HL-60 (cell line): Measurements from ENCODE around the gene PITX1.

Experiments
- DNase-seq, 2 experiments: peaks; one replicate each; pipeline ENCODE4 v3.0.0-alpha.2; 2010 to 2020; ENCODE audit warnings: low read depth in 1 of 2, low spot score in 1 of 2
- H3K27ac ChIP-seq: fragments of 250-450 bp; sonication (Bioruptor Pico); replicated peaks from 2 replicates; pipeline ENCODE4 v1.5.1; 2020; ENCODE audit warnings: mild to moderate bottlenecking, moderate library complexity
- H3K27me3 ChIP-seq: fragments of 250-450 bp; sonication (Bioruptor Pico); 2 replicates; pipeline ENCODE4 v1.5.1; 2021; ENCODE audit warnings: mild to moderate bottlenecking, moderate library complexity; ENCODE audit not compliant: insufficient read depth, poor library complexity, severe bottlenecking
- H3K4me3 ChIP-seq: replicated peaks from 2 replicates; pipeline ENCODE4 v1.5.1; 2011; ENCODE audit warnings: mild to moderate bottlenecking, control low read depth, low read length; ENCODE audit not compliant: insufficient read depth
- GABPA ChIP-seq: IDR thresholded peaks from 2 replicates; pipeline ENCODE4 v1.6.1; 2012; ENCODE audit warnings: low read depth
- POLR2AphosphoS5 ChIP-seq: IDR thresholded peaks from 2 replicates; pipeline ENCODE4 v1.6.1; 2012; ENCODE audit warnings: low read depth
- SPI1 ChIP-seq: IDR thresholded peaks from 2 replicates; pipeline ENCODE4 v1.6.1; 2012; ENCODE audit warnings: low read depth, mild to moderate bottlenecking, borderline replicate concordance
- TF ChIP-seq, protein P1 (sequence below): IDR thresholded peaks from 2 replicates; pipeline ENCODE4 v1.6.1; 2012; ENCODE audit warnings: low read depth; ENCODE audit not compliant: insufficient replicate concordance
- TF ChIP-seq, protein P2 (sequence below): IDR thresholded peaks from one replicate; pipeline ENCODE4 v1.5.1; 2011; ENCODE audit warnings: low read length, control low read depth, inconsistent platforms; ENCODE audit not compliant: insufficient read depth

Gene PITX1

DNA sequence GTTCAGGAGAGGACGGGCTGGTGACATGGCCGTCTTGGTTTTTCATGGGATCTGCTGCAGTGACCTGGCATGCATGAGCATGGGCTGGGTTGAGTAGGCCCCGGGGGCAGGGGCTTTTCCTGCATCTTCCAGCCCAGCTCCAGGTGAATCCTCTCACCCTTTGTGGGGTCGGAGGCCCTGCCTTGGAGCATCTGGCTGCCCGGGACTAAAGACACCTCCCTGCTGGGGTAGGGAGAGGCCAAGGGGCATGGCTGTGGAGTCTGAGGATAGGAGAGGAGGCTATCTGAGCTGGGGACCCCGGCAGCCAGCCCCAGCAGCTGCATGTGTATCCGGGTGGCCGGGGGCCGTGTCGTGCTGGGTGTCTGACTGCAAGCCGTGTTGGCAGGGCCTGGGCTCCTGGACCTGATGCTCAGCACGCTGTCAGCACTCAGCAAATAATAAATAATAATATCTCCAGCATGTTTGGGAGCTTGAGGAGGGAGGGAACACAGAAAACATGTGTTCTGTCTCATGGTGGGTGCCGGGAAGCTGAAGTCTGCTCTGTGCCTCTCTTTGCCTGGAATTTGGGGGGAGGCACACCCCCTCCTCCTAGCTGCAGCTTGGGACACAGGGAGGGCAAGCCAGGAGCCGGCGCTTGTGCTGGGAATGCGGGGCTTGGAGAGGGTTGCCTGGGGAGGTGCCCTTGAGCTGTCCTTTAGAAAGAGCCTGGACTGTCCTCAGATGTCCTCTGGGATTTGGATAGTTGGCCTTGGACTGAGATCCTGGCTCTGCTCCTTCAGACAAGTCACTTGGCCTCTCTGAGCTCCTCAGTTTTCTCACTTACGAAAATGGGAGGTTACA, 28.4 kb upstream of the PITX1 start:
- Histone ChIP-seq H3K4me3 (no peak overlapping the region), H3K27me3 (no peaks in the 10 kb centered on the region), H3K27ac (no peak overlapping the region)
- TF ChIP-seq, protein P1, sequence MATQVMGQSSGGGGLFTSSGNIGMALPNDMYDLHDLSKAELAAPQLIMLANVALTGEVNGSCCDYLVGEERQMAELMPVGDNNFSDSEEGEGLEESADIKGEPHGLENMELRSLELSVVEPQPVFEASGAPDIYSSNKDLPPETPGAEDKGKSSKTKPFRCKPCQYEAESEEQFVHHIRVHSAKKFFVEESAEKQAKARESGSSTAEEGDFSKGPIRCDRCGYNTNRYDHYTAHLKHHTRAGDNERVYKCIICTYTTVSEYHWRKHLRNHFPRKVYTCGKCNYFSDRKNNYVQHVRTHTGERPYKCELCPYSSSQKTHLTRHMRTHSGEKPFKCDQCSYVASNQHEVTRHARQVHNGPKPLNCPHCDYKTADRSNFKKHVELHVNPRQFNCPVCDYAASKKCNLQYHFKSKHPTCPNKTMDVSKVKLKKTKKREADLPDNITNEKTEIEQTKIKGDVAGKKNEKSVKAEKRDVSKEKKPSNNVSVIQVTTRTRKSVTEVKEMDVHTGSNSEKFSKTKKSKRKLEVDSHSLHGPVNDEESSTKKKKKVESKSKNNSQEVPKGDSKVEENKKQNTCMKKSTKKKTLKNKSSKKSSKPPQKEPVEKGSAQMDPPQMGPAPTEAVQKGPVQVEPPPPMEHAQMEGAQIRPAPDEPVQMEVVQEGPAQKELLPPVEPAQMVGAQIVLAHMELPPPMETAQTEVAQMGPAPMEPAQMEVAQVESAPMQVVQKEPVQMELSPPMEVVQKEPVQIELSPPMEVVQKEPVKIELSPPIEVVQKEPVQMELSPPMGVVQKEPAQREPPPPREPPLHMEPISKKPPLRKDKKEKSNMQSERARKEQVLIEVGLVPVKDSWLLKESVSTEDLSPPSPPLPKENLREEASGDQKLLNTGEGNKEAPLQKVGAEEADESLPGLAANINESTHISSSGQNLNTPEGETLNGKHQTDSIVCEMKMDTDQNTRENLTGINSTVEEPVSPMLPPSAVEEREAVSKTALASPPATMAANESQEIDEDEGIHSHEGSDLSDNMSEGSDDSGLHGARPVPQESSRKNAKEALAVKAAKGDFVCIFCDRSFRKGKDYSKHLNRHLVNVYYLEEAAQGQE, result no peak
- TF ChIP-seq SPI1 (no peak), POLR2AphosphoS5 (no peak), GABPA (no peak)
- TF ChIP-seq, protein P2, sequence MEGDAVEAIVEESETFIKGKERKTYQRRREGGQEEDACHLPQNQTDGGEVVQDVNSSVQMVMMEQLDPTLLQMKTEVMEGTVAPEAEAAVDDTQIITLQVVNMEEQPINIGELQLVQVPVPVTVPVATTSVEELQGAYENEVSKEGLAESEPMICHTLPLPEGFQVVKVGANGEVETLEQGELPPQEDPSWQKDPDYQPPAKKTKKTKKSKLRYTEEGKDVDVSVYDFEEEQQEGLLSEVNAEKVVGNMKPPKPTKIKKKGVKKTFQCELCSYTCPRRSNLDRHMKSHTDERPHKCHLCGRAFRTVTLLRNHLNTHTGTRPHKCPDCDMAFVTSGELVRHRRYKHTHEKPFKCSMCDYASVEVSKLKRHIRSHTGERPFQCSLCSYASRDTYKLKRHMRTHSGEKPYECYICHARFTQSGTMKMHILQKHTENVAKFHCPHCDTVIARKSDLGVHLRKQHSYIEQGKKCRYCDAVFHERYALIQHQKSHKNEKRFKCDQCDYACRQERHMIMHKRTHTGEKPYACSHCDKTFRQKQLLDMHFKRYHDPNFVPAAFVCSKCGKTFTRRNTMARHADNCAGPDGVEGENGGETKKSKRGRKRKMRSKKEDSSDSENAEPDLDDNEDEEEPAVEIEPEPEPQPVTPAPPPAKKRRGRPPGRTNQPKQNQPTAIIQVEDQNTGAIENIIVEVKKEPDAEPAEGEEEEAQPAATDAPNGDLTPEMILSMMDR, result no peak
- no peak for DNase-seq

DNA sequence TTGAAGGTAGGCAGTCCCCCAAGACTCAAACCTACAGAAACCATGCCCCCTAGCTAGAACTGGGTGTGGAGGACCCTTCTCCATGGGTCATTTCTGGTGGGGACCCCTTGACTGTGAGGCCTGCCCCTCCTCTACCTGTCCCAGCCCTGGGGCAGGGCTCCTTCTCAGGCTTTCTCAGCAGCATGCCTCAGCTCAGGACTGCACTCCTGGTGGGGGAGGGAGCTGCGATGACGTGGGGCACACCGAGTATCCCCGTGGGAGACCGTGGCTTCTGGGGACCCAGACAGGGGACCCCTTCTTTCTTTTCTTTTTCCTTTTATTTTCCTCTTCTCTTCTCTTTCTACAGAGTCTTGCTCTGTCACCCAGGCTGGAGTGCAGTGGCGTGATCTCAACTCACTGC, 27.0 kb upstream of the PITX1 start:
- H3K27ac ChIP-seq, result no peak overlapping the region
- no peaks in the 10 kb centered on the region for H3K27me3 ChIP-seq
- DNase-seq, result no peak
- no peak for TF ChIP-seq POLR2AphosphoS5
- no peak overlapping the region for H3K4me3 ChIP-seq

DNA sequence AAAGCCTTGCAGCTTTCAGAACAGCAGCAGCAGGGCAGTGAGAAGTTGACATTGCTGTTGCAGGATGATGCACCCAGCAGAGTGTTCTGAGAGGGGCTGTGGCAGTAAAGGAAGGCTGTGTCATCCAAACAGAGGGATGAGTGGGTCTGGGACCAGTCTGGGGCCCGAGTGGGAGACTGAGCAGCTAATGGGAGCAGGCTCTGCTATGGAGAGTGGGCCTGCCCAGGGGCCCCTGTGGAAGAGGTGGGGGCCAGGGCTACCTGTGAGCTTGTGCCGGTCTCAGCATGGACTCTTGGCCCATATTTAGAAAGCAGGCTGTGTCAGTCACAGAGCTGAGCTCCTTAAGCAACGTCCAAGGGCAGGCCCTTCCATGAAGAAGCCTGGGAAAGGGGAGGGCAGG, 26.0 kb upstream of the PITX1 start:
- Histone ChIP-seq H3K27ac (no peak overlapping the region), H3K4me3 (no peak overlapping the region), H3K27me3 (no peaks in the 10 kb centered on the region)
- no peak for DNase-seq
- TF ChIP-seq, protein P1, result no peak
- TF ChIP-seq GABPA (no peak), POLR2AphosphoS5 (no peak), SPI1 (no peak)
- TF ChIP-seq, protein P2, result no peak

DNA sequence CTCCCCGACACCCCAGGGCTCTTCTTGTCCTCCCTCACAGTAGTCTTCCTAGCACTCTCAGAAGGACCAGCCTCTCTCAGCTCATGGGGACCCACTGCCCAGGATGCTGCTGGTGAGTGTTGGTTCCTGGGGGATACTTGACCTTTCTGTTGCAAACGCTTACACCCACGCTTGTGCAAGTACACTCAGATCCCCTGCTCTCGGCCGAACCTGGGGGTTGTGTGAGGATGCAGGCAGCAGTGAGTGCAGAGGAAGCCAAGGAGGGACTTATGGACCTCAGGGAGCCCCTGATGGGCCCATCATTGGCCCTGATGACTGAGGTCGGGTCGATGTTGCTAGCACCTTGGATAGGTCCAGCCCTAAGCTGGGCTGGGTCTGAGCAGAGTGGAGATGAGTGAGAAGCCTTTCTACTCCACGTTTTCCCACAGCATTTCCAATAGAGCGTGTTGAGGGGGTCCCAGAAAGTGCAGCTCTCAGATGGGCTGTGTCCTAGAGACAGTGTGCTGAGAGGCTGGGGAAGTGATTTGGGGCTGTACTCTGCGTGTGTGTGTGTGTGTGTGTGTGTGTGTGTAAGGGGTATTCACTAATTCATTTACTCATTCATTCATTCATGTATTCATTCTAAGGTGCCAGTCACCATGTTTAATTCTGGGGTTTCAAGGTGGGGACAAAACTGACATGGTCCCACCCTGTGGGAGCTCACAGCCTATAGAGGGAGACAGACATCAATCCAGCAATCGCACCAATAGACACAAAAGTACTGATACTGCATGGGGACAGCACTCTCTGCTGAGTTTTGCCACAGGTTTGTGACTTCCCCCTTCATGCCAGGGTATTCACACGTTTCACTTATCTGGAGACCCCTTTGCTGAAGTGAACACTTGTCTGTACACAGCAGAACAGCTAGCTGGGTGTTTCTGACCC, 25.2 kb upstream of the PITX1 start:
- TF ChIP-seq SPI1 (no peak), GABPA (no peak), POLR2AphosphoS5 (no peak)
- TF ChIP-seq, protein P2, result no peak
- TF ChIP-seq, protein P1, result no peak
- Histone ChIP-seq H3K4me3 (no peak overlapping the region), H3K27ac (no peak overlapping the region), H3K27me3 (no peaks in the 10 kb centered on the region)
- DNase-seq, result no peak
